Forelimb muscle (tissue), 1 donor: Measurements from ENCODE around the gene RD3L. TPM values are rescaled to one million over a fixed set of nuclear protein-coding genes. Genes with fewer than 3 reads are reported as not detected.
"Not testable (repeated sequence)": the region's sequence is repeated elsewhere in the genome, so short reads cannot be mapped to it uniquely, and the experiment has no call there.

Source experiments
- DNase-seq: peaks from one replicate; pipeline ENCODE4 v3.0.0-alpha.2; 2013; ENCODE audit warnings: low read depth
- polyA plus RNA-seq: library from polyadenylated mRNA; unstranded; fragments of 120-200 nt; gene quantifications from one replicate; pipeline ENCODE4 v1.2.1, GENCODE V29; 2013; ENCODE audit not compliant: insufficient read length

RD3L gene
- polyA plus RNA-seq, 1 donor: not detected

GRCh38 chr14:103928011-103928890, 14.1 kb downstream of the RD3L start, which contains the start of gene TDRD9:
TSS of gene TDRD9 (plus strand) at chr14:103928456. CDS start at chr14:103928510, 54 bp downstream.
- no peak for DNase-seq

- DNase-seq: no peak
These were observed 14.8 kb downstream of the RD3L start for GRCh38 chr14:103927566-103927965.

- DNase-seq: no peak
These were observed 17.0 kb downstream of the RD3L start for GRCh38 chr14:103925316-103925715.

- DNase-seq: no peak
These were observed 18.5 kb downstream of the RD3L start for GRCh38 chr14:103923863-103924262.

- DNase-seq: not testable (repeated sequence)
These were observed 20.5 kb downstream of the RD3L start for GRCh38 chr14:103921855-103922200.

GRCh38 chr14:103920981-103921854, 21.1 kb downstream of the RD3L start:
- DNase-seq: peak; percentile 89

GRCh38 chr14:103916636-103917262, 25.6 kb downstream of the RD3L start:
- no peak for DNase-seq

- no peak for DNase-seq
These were observed 26.7 kb downstream of the RD3L start for GRCh38 chr14:103915616-103916015.

GRCh38 chr14:103910984-103911383, 31.3 kb downstream of the RD3L start:
- no peak for DNase-seq

GRCh38 chr14:103910262-103910935, 31.9 kb downstream of the RD3L start:
- peak; percentile 25 for DNase-seq

GRCh38 chr14:103909531-103910261, 32.6 kb downstream of the RD3L start:
- DNase-seq: no peak

- no peak for DNase-seq
These were observed 33.7 kb downstream of the RD3L start for GRCh38 chr14:103908580-103908979.

- no peak for DNase-seq
These were observed 36.4 kb downstream of the RD3L start for GRCh38 chr14:103905842-103906456.

- no peak for DNase-seq
These were observed 37.7 kb downstream of the RD3L start for GRCh38 chr14:103904493-103905107.

GRCh38 chr14:103899833-103900232, 42.5 kb downstream of the RD3L start:
- DNase-seq: no peak

- no peak for DNase-seq
These were observed 43.0 kb downstream of the RD3L start for GRCh38 chr14:103899316-103899715.

GRCh38 chr14:103898711-103899110, 43.6 kb downstream of the RD3L start:
- DNase-seq: no peak

- no peak for DNase-seq
These were observed 44.1 kb downstream of the RD3L start for GRCh38 chr14:103898204-103898603.

GRCh38 chr14:103897075-103897947, 45.0 kb downstream of the RD3L start:
- no peak for DNase-seq
